NK-92 (cell line): Measurements from ENCODE around the gene ST8SIA4.

Source experiments
- DNase-seq: peaks from one replicate; lab custom pipeline; 2025; ENCODE audit not compliant: unreplicated experiment; lab: John Stamatoyannopoulos, UW

The ST8SIA4 gene

GRCh38 chr5:100872408-100873190 is 30.5 kb downstream of the ST8SIA4 start:
- DNase-seq: no peak

- no peak for DNase-seq
These were observed 36.0 kb downstream of the ST8SIA4 start for GRCh38 chr5:100867039-100867562.

- no peak for DNase-seq
These were observed 38.2 kb downstream of the ST8SIA4 start for GRCh38 chr5:100864931-100865330.

GRCh38 chr5:100863739-100864138 is 39.3 kb downstream of the ST8SIA4 start:
- no peak for DNase-seq

- no peak for DNase-seq
These were observed 41.9 kb downstream of the ST8SIA4 start for GRCh38 chr5:100861148-100861547.

GRCh38 chr5:100860407-100860806 is 42.7 kb downstream of the ST8SIA4 start:
- no peak for DNase-seq

- DNase-seq: no peak
These were observed 44.0 kb downstream of the ST8SIA4 start for GRCh38 chr5:100858987-100859545.

GRCh38 chr5:100856462-100856861 is 46.6 kb downstream of the ST8SIA4 start:
- no peak for DNase-seq

GRCh38 chr5:100855937-100856430 is 47.1 kb downstream of the ST8SIA4 start:
- DNase-seq: no peak

- DNase-seq: no peak
These were observed 47.8 kb downstream of the ST8SIA4 start for GRCh38 chr5:100855295-100855694.

- no peak for DNase-seq
These were observed 48.5 kb downstream of the ST8SIA4 start for GRCh38 chr5:100854591-100854990.

GRCh38 chr5:100853582-100853981 is 49.5 kb downstream of the ST8SIA4 start:
- no peak for DNase-seq

- no peak for DNase-seq
These were observed 50.1 kb downstream of the ST8SIA4 start for GRCh38 chr5:100852988-100853449.

GRCh38 chr5:100852051-100852450 is 51.0 kb downstream of the ST8SIA4 start:
- DNase-seq: no peak

GRCh38 chr5:100846772-100847171 is 56.3 kb downstream of the ST8SIA4 start:
- no peak for DNase-seq

GRCh38 chr5:100842080-100842479 is 61.0 kb downstream of the ST8SIA4 start:
- no peak for DNase-seq

- no peak for DNase-seq
These were observed 61.6 kb downstream of the ST8SIA4 start for GRCh38 chr5:100841358-100842076.

- no peak for DNase-seq
These were observed 62.3 kb downstream of the ST8SIA4 start for GRCh38 chr5:100840789-100841188.

- no peak for DNase-seq
These were observed 62.7 kb downstream of the ST8SIA4 start for GRCh38 chr5:100840370-100840769.

- DNase-seq: no peak
These were observed 65.0 kb downstream of the ST8SIA4 start for GRCh38 chr5:100838048-100838473.

GRCh38 chr5:100834519-100834918 is 68.6 kb downstream of the ST8SIA4 start:
- DNase-seq: no peak
